ENCODE results near the gene MAPT. TPM values are rescaled to one million over a fixed set of nuclear protein-coding genes. Genes with fewer than 3 reads are reported as not detected.

The MAPT gene
- total and polyA plus RNA-seq, 2 of the 4 experiments (the other 2 are of a cell fraction) = 0.18 to 0.19 TPM

- Histone ChIP-seq H3K79me1 (ENCODE audit: low read depth in 1 of 2, low read length in 2 of 2) (peaks cover 0 to 19% of the 10 kb centered on the region in 2 experiments; a peak in 2 of 4 replicates), H3K36me3 (ENCODE audit: control insufficient read depth, insufficient read depth, low read length) (peaks cover 23% of the 10 kb centered on the region; the same call in 1 of the 2 replicates), H2AK9ac (replicated peaks; ENCODE audit: low read depth, low read length, poor library complexity) (peak overlapping the region; percentile 37), H3K4me1 (ENCODE audit: control insufficient read depth, insufficient read depth, low read length) (no peaks in the 10 kb centered on the region), H2AK5ac (ENCODE audit: low read depth, low read length) (no peak overlapping the region), H2BK120ac (ENCODE audit: low read depth, low read length) (no peak overlapping the region), H3K56ac (ENCODE audit: extremely low read depth, insufficient read depth, low read length) (no peak overlapping the region), H3K23ac (ENCODE audit: low read depth, low read length) (no peak overlapping the region), H2BK5ac (ENCODE audit: low read depth, low read length, poor library complexity, severe bottlenecking) (no peak overlapping the region), H2AFZ (replicated peaks; ENCODE audit: low read length, poor library complexity) (no peak overlapping the region), H3K27me3 (ENCODE audit: control insufficient read depth, insufficient read depth, low read length) (no peaks in the 10 kb centered on the region), H4K8ac (ENCODE audit: low read depth in 2 of 2, low read length in 2 of 2) (no peak overlapping the region), H3K4me2 (ENCODE audit: low read depth, low read length) (no peak overlapping the region), H3K4ac (ENCODE audit: low read depth, low read length) (no peak overlapping the region), H3K18ac (ENCODE audit: low read depth, low read length) (no peak overlapping the region), H4K20me1 (ENCODE audit: insufficient read depth, low read length) (peaks cover 4% of the 10 kb centered on the region), H2BK20ac (ENCODE audit: low read depth, low read length) (no peak overlapping the region), H4K5ac (ENCODE audit: low read depth, low read length) (no peak overlapping the region), H3K9me3 (ENCODE audit: control insufficient read depth, insufficient read depth, low read length) (no peaks in the 10 kb centered on the region), H3K4me3 (ENCODE audit: insufficient read depth, low read depth, low read length) (no peak overlapping the region), H3K14ac (replicated peaks; ENCODE audit: low read depth, low read length) (no peak overlapping the region), H3K9me1 (ENCODE audit: insufficient read depth, low read length) (peaks cover 10% of the 10 kb centered on the region), H3K27ac (ENCODE audit: insufficient read depth, low read length) (no peak overlapping the region), H3K9ac (ENCODE audit: low read depth, low read length) (no peak overlapping the region), H4K91ac (ENCODE audit: insufficient read depth, low read depth, low read length) (no peak overlapping the region), H2BK15ac (ENCODE audit: low read depth, low read length) (no peak overlapping the region)
- in situ Hi-C loops (cut with MboI; ENCODE audit: low sequenced_read_pairs) = no loop called here
- DNase-seq = no peak
- no peak for TF ChIP-seq MXI1 (IDR thresholded peaks at IDR 0.05; ENCODE audit: borderline replicate concordance, low read depth, low read length)
- dilution Hi-C loops (cut with HindIII; ENCODE audit: low sequenced_read_pairs, unreplicated experiment) = no loop called here
- POLR2A ChIA-PET (ENCODE audit: unreplicated experiment) = no interaction called here
- intact Hi-C loops (cut with micrococcal nuclease) = no loop called here
- ATAC-seq (ENCODE audit: low read depth) = no peak
- CTCF ChIA-PET = no interaction called here
- BruUV-seq (replicated peaks) = no TSS peak
- 100% methylated on average over 11 of the region's 24 CpGs; no CpG with 5 or more reads in 1 of the 2 experiments for WGBS, 2 experiments (ENCODE audit: extremely low coverage in 2 of 2, insufficient read length in 1 of 2)
These were observed 129.5 kb downstream of the MAPT start for GRCh38 chr17:46023783-46024388.

Data from IMR-90 (cell line).